ENCODE results near the gene SMC3.
"Not testable (repeated sequence)": the region's sequence is repeated elsewhere in the genome, so short reads cannot be mapped to it uniquely, and the experiment has no call there.

Gene SMC3

GRCh38 chr10:110629680-110630191 lies 62.2 kb downstream of the SMC3 start:
- TF ChIP-seq TAF1 (IDR thresholded peaks at IDR 0.05; ENCODE audit: borderline replicate concordance, low read depth, low read length) (no peak), POLR2A (IDR thresholded peaks at IDR 0.05; ENCODE audit: low read depth, low read length) (no peak), POLR2AphosphoS5 (IDR thresholded peaks at IDR 0.05; ENCODE audit: low read depth, low read length) (no peak)
- DNase-seq (ENCODE audit: insufficient read length) = no peak
- no peak for FAIRE-seq

DNA sequence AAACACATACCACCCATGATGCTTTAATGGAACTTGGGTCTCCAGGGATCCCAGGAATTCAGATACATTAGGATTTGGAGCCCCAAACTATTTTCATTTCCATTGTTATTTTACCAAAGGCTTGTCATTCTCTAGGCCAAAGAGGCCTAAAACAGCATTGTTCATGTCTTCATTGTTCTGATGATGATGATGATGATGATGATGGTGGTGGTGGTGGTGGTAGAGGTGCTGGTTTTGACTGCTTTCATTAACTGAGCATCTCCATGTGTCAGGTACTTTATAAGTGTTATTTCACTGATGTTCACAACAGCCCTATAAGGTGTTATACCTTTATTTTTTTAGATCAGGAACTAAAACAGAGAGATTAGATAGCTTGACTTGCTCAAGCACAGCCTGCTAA lies 64.4 kb downstream of the SMC3 start:
- no peak for FAIRE-seq
- TF ChIP-seq POLR2A (IDR thresholded peaks at IDR 0.05; ENCODE audit: low read depth, low read length) = no peak
- TF ChIP-seq POLR2AphosphoS5 (IDR thresholded peaks at IDR 0.05; ENCODE audit: low read depth, low read length) = no peak

GRCh38 chr10:110632591-110633215 lies 65.2 kb downstream of the SMC3 start:
- FAIRE-seq = no peak
- no peak for TF ChIP-seq POLR2A (IDR thresholded peaks at IDR 0.05; ENCODE audit: low read depth, low read length)
- TF ChIP-seq POLR2AphosphoS5 (IDR thresholded peaks at IDR 0.05; ENCODE audit: low read depth, low read length) = no peak
- TF ChIP-seq TAF1 (IDR thresholded peaks at IDR 0.05; ENCODE audit: borderline replicate concordance, low read depth, low read length) = no peak
- no peak for DNase-seq (ENCODE audit: insufficient read length)

More for the DNA sequence above, 64.4 kb downstream of the SMC3 start:
- DNase-seq (ENCODE audit: insufficient read length) = no peak

DNA sequence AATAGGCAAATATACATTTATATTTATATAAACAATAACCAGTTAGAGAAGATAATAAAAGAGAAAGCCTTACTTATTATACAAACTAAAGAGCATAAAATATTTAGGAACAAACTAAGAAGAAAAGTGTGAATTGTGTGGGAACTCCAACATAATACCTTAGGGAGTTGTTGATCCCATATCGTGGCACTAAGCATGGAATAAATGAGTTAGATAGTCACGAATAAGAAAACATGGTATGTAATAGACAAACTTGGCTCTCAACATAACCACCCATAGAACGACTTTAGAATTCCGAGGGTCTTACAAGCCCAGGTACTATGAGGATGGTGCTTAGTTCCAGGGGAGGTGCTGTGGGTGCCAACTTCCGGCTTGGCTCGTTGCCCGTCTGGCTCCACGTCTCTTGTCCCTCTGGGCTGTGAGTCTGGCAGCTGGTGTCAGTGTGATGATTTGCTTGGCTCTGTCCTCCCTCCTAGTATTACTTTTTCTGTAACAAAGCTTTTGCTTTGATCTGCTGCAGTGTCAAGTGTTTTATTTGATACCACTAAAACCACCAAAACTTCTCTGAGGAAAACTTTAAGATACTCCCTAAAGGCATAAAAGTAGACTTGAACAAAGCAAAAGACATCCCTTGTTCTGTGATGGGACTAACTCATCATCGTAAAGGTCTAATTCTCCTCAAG lies 67.2 kb downstream of the SMC3 start:
- TF ChIP-seq POLR2AphosphoS5 (IDR thresholded peaks at IDR 0.05; ENCODE audit: low read depth, low read length) (no peak), POLR2A (IDR thresholded peaks at IDR 0.05; ENCODE audit: low read depth, low read length) (no peak), TAF1 (IDR thresholded peaks at IDR 0.05; ENCODE audit: borderline replicate concordance, low read depth, low read length) (no peak)
- no peak for FAIRE-seq
- DNase-seq (ENCODE audit: insufficient read length) = no peak

- FAIRE-seq (no peak), DNase-seq (ENCODE audit: insufficient read length) (no peak)
- TF ChIP-seq POLR2AphosphoS5 (IDR thresholded peaks at IDR 0.05; ENCODE audit: low read depth, low read length) = no peak
- no peak for TF ChIP-seq TAF1 (IDR thresholded peaks at IDR 0.05; ENCODE audit: borderline replicate concordance, low read depth, low read length)
- no peak for TF ChIP-seq POLR2A (IDR thresholded peaks at IDR 0.05; ENCODE audit: low read depth, low read length)
Measured at GRCh38 chr10:110636572-110636931, 69.1 kb downstream of the SMC3 start.

GRCh38 chr10:110636932-110637557 lies 69.5 kb downstream of the SMC3 start:
- FAIRE-seq (no peak), DNase-seq (ENCODE audit: insufficient read length) (no peak)

GRCh38 chr10:110637558-110638053 lies 70.1 kb downstream of the SMC3 start:
- TF ChIP-seq POLR2AphosphoS5 (IDR thresholded peaks at IDR 0.05; ENCODE audit: low read depth, low read length) (no peak), TAF1 (IDR thresholded peaks at IDR 0.05; ENCODE audit: borderline replicate concordance, low read depth, low read length) (no peak), POLR2A (IDR thresholded peaks at IDR 0.05; ENCODE audit: low read depth, low read length) (no peak)
- DNase-seq (ENCODE audit: insufficient read length) (no peak), FAIRE-seq (no peak)

More at GRCh38 chr10:110636932-110637557, 69.5 kb downstream of the SMC3 start:
- TF ChIP-seq POLR2A (IDR thresholded peaks at IDR 0.05; ENCODE audit: low read depth, low read length) (no peak), TAF1 (IDR thresholded peaks at IDR 0.05; ENCODE audit: borderline replicate concordance, low read depth, low read length) (no peak), POLR2AphosphoS5 (IDR thresholded peaks at IDR 0.05; ENCODE audit: low read depth, low read length) (no peak)

DNA sequence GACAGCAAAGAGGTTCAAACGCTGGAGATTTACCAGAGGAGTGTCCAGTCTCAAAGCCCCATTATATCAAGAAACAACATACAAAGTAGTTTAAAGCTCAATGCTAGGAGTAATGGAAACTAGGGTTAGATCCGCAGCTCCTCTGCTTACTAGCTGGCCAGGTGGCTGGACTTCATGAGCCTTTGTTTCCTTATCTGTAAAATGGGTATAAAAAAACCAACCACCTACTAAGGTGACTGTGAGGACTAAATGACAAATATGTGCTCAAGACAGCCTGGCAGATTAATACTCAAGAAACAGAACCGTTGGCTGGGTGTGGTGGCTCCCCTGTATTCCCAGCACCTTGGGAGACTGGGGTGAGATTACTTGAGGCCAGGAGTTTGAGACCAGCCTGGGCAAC lies 70.8 kb downstream of the SMC3 start:
- FAIRE-seq (no peak), DNase-seq (ENCODE audit: insufficient read length) (no peak)
- no peak for TF ChIP-seq TAF1 (IDR thresholded peaks at IDR 0.05; ENCODE audit: borderline replicate concordance, low read depth, low read length)
- TF ChIP-seq POLR2A (IDR thresholded peaks at IDR 0.05; ENCODE audit: low read depth, low read length) = no peak
- no peak for TF ChIP-seq POLR2AphosphoS5 (IDR thresholded peaks at IDR 0.05; ENCODE audit: low read depth, low read length)

DNA sequence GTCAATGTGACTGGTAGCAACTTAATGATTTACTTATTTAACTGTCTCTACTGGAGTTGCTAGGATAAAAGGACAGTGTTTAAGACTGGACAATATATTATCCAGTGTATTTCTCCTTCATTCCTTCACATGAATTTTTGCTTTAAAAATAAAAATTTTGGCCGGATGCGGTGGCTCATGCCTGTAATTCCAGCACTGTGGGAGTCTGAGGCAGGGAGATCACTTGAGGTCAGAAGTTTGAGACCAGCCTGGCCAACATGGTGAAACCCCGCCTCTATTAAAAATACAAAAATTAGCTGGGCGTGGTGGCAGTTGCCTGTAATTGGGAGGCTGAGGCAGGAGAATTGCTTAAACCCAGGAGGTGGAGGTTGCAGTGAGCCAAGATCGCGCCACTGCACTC lies 71.6 kb downstream of the SMC3 start:
- FAIRE-seq; DNase-seq (ENCODE audit: insufficient read length): not testable (repeated sequence)

DNA sequence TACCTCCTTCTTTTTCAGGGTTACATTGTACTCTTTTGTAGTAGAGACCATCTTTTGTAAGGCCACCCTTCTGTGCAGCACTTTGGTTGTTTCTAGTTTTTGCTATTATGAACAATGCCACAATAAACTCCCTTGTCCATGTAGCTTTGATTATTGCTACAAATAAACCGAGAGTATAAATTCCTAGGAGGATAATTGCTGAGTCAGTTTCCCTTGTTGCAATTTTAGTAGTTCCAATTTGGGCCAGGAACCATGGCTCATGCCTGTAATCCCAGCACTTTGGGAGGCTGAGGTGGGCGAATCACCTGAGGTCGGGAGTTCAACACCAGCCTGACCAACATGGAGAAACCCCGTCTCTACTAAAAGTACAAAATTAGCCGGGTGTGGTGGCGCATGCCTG lies 72.4 kb downstream of the SMC3 start:
- FAIRE-seq; DNase-seq (ENCODE audit: insufficient read length): not testable (repeated sequence)

GRCh38 chr10:110641256-110641655 lies 73.8 kb downstream of the SMC3 start:
- peak; percentile 84 for FAIRE-seq
- no peak for TF ChIP-seq POLR2A (IDR thresholded peaks at IDR 0.05; ENCODE audit: low read depth, low read length)
- no peak for TF ChIP-seq POLR2AphosphoS5 (IDR thresholded peaks at IDR 0.05; ENCODE audit: low read depth, low read length)
- TF ChIP-seq TAF1 (IDR thresholded peaks at IDR 0.05; ENCODE audit: borderline replicate concordance, low read depth, low read length) = no peak
- no peak for DNase-seq (ENCODE audit: insufficient read length)

All from GM12892 (cell line).